GM21529 (cell line): ENCODE measurements around the gene CCDC187.

Experiments
- ATAC-seq: cut with Tn5 transposase; IDR thresholded peaks from one replicate; pipeline ENCODE4 v1.9.1; 2021; ENCODE audit not compliant: unreplicated experiment

CCDC187 gene

GRCh38 chr9:136255896-136256890, 47.7 kb downstream of the CCDC187 start:
- ATAC-seq, result no peak

DNA sequence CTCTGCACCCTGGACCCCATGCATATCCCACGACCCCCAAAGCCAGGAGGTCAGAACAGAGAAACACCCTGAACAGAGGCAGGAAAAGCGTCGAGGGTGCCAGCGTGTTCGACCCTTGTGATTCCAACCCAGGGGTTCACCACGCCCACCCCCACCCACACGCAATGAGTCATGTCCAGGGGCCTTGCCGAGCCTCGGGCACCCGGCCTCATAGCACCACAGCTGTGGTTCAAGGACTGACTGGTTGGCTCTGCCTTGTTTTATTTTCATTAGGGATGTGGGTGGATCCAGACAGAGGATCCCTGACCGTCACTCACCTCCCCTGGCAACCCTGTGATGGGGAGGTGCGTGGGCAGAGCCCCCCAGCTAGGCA, 48.7 kb downstream of the CCDC187 start:
- no peak for ATAC-seq

DNA sequence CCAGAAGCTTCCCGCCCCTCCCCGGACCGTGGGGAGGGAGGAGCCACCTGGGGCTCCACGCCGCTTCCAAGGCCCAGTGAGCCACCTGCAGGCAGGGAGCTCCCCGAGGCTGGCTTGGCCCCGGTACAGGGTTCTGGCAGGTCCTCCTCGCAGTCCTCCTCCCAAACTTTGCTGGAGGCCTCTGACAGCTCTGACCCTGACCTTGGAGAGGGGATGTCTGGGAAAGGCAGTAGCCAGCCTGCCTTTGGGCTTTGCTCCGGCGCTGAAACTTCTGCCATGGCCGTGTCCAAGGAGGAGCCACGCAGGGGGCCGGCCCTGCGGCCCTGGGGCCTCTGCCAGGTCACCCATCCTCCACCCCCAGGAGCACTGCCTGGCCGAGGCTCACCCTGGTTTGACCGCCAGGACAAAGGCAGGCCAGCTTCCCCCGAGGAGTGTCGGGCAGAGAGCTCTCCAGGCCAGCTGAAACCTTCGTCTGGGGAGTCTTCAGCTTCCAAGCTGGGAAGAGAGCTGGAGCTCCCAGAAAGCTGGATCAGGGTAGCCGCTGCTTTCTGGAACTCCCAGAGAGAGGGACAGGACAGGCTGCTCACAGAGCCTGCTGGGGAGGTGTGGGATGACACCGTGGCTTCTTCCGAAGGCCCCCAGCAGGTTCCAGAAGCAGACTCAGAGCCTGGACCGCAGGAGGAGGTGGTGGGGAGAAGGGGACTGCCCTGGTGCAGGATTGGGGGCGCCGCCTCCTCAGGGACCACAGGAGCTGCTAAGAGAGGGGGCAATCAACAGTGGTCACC, 49.3 kb downstream of the CCDC187 start:
- ATAC-seq, result no peak

- ATAC-seq, result no peak
Observed at GRCh38 chr9:136253246-136254130, 50.4 kb downstream of the CCDC187 start.

- ATAC-seq, result no peak
Observed at GRCh38 chr9:136252846-136253245, 51.0 kb downstream of the CCDC187 start.

DNA sequence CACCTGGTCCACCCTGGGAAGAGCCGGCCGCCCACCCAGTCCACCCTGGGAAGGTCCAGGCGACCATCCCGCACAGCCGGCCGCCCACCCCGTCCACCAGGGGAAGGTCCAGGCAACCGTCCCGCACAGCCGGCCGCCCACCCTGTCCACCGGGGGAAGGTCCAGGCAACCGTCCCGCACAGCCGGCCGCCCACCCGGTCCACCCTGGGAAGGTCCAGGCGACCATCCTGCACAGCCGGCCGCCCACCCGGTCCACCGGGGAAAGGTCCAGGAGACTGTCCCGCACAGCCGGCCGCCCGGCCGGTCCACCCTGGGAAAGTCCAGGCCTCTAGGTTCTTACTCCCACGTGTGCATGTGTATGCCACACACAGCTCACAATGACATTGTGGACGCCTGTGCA, 51.6 kb downstream of the CCDC187 start:
- no peak for ATAC-seq

GRCh38 chr9:136251264-136252115, 52.4 kb downstream of the CCDC187 start:
- ATAC-seq, result no peak

- ATAC-seq, result no peak
Observed at GRCh38 chr9:136250676-136251075, 53.2 kb downstream of the CCDC187 start.

DNA sequence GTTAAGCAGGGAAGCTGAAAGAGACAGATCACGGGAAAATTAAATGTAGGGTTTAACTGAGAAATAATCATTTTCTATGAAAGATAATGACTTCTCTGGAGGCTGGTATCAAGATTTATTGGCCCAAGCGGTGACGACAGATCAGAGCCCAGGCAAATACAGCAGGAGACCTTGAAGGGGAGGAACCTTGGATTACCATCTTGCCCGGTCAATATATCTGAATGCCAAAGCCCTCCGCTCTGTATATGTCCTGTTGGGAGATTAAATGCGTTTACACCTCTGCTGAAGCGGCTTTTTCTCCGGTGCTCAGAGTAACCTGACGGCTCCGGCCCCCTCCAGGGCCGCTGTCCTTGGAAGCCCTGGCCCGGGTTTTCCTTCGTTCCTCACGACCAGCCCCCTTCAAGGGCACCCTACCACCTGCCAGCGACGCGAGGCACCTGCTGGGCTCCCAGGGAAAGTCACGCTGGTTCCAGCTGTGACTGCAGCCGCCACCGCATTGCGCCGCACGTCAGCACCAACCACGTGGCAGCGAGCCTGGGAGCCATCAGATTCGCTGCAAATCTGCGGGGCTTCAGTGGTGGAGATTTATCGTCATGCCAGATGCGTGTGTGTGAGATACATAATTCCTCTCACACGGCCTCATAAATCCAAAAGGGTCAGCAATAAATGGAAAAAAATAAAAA, 53.9 kb downstream of the CCDC187 start:
- ATAC-seq, result no peak

GRCh38 chr9:136248951-136249876, 54.7 kb downstream of the CCDC187 start:
- ATAC-seq, result no peak

- no peak for ATAC-seq
Observed at GRCh38 chr9:136247947-136248637, 55.8 kb downstream of the CCDC187 start.

GRCh38 chr9:136247551-136247916, 56.4 kb downstream of the CCDC187 start:
- no peak for ATAC-seq

DNA sequence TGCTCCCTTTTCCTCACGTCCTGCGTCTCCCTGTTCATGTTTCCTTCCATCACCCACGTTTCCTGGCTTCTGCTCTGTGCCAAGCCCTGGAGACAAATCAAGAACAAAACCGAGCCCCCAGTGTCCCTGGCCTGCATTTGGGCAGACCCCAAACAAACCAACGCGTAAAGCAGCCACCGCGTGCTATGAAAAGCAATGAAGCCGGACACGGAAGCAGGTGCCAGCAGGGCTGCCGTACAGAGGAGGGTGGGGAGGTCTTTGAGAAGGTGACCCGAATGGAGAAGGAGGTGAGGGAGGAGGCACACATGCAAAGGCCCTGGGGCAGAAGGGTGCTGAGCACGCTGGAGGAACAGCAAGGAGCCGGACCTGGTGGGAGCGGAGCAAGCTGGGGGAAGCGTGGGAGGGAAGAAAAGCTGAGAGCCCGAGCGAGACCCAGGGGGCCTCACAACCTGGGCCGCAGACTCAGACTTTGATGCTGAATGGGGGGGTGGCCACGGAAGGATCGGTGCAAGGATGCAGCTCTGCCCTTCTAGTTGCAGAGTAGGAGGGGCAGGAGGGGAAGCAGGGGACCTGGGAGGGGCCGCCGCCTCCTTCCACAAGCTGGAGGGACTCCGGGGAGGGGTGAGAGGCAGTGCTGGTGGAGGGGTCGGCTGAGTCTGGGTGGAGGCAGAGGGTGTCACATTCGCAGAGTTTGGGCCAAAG, 56.9 kb downstream of the CCDC187 start:
- ATAC-seq, result no peak

DNA sequence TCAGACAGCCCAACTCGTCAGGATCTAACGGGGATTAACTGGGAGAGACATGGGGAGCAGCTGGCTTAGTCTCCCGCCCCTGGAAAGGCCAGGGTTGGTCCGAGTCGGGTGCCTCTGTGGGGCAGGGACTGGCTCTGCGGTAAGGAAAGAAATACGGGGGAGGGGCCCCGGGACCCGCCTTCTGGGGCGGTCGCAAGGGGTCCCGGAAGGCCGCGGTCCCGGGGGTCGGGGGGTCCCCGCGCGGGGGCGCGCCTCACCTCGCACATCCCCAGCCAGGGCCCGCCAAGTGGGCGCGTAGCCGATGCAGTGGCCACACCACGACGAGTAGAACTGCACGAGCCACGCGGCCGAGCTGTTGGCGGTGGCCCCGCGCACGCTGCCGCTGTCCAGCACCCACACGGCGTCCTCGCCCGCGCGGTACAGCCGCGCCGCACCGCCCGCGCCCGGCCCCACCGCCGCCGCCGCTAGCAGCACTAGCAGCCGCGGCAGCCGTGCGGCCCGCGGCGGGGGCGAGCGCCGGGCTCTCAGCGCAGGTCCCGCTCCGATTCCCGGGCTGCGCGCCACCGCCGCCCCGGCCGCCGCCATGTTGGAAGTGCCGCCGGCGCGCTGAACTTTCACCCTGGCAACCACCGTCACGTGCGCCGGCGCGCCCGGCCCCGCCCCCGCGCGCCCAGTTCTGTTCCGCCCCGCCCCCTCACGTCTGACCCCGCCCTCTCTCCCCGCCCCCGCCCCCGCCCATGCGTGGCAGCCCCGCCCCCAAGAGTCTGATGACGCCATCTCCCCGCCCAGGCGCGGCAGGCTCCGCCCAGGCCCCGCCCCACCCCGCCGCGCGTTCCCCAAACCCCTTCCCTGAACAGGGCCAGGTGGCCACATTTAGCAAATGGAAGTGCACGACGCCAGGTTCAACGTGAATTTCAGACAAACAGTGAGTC, 58.4 kb downstream of the CCDC187 start, which contains the start of gene QSOX2:
QSOX2 (minus strand) TSS at position 594 of the 932 bp plus-strand sequence; CDS start at position 585, 9 bp downstream.
- peak; percentile 42 for ATAC-seq

DNA sequence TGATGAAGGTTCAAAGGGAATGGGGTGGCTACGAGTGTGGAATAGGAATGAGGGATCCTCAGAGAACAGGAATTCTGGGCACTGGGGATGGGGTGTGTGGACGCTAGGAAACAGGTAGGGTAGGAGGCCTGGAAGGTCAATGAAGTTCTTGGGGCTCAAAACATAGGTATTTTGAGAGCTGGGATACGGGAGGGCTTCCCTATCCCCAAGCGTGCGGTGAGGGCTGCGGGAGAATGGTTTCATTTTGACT, 59.0 kb downstream of the CCDC187 start:
- no peak for ATAC-seq
